GM18870 (cell line): ENCODE results near the gene POLA1.

Source experiments
- ATAC-seq: cut with Tn5 transposase; IDR thresholded peaks from one replicate; pipeline ENCODE4 v1.9.1; 2021; ENCODE audit warnings: moderate library complexity; ENCODE audit not compliant: unreplicated experiment

POLA1 gene

DNA sequence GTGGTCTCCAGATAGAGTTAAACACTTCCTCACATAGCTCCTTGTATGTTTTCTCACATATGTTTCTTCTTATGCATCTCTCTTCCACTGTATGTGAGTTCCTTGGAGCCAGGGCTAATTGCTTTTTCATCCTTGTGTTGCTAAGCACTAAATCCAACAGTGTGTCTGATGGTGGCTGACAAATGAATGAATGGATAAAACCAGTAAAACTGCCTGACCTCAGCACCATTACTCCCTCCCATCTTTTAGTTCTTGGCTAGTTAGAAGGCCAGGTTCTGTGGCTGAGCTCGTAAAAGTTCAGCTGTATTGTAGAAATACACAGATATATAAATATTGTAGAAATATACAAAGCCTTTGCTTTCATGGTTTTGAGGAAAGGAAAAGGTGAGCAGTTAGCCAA lies 271.7 kb downstream of the POLA1 start:
- no peak for ATAC-seq

GRCh38 chrX:24969812-24970211 lies 276.1 kb downstream of the POLA1 start:
- ATAC-seq: no peak

DNA sequence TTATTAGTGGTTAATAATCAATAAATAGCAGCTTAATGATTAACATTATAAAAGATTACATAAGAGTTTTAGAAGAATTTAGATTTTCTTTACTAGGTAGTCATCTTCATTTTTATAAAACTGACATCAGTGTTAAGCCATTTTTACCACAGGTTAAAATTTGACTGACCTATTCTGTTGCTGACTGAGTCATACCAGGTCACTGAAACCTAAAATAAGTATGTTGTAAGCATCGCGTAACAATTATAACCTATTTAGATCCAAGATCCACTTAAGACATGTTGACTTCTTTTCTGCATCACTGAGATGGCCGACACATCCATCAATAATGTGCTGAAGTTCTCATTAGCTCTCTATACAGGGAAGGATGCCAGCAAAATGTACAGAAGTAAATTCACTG lies 285.4 kb downstream of the POLA1 start:
- ATAC-seq: no peak

DNA sequence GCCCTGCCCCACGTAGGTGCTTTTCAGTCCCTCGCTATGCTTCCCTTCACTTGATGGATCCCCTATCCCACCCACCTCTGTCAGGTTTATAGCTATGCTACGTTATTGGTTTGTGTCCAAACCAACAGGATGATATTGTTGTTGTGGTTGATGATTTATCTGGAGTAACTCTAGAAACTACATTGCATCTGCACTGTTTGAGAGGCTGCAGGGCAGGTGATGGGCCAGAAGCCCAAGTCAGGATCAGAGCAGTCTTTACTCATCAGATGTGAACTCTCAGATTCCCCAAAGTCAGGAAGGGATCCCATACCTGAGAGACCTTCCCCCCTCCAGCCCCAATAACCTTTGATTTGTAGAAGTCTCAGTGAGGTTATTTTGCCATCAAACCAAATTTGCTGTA lies 287.3 kb downstream of the POLA1 start:
- no peak for ATAC-seq

DNA sequence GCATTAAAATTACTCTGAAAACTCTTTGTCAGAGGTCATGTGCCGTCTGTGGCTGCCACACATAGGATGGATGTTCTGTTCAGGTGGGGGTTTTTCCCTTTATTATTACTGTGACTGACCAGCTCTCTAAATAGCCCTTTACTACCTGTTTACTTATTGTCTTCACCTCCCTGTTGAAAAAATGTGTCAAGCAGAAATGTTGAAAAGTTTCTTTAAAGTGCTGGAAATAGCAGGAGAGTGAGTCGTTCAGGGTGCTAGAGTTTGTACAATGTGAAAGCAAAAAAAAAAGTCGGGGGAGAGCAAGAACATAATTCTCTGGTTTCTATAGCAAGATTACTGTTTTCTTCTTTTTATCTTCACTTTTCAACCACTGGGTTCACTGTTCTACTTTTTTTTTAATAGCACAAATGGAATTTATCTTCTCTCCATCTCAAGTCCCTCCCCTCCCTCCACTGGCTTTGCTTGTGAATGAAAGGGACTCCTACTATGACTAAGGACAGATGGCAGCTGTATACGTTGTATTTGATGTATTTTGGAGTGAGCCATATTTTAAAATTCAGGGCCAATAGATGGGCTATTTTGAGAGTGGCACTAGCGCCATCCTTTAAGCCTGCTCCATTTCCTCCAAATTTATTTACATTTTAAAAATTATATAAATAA lies 288.7 kb downstream of the POLA1 start:
- no peak for ATAC-seq

DNA sequence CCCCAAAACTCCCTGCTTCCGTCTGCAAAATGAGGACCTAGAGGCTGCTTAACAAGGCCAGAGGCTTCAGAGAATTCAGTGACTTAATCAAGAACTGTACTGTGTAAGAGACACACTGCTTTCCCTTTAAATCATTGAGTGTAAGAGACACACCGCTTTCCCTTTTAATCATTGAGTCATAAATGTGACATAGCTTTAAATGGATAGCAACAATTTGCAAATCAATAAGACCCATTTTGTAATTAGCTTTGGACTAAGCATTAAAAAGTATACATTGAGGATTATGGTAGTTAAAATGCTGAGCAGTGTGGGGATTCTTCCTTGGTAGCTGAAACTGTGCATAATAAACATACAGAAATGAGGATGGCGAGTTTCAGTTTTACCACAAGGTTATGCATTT lies 290.2 kb downstream of the POLA1 start:
- no peak for ATAC-seq

DNA sequence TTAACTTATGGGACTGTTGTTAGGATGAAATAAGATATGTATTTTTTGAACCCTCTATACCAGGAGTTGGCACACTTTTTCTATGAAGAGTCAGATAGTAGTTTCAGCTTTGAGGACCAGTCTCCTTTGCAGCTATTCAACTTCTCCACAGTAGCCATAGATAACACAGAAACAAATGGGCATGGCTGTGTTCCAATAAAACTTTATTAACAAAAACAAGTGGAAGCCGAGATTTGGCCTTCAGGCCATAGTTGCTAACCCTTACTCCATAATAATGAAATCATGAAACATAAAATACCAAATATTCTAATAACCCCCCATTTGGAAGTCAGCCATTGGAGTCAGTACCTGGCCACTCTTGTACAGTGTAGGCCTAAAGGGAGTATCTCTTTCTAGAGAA lies 291.4 kb downstream of the POLA1 start:
- ATAC-seq: no peak

GRCh38 chrX:24987731-24988130 lies 294.0 kb downstream of the POLA1 start:
- ATAC-seq: no peak

- ATAC-seq: no peak
These were observed 294.6 kb downstream of the POLA1 start for GRCh38 chrX:24988314-24988713.

DNA sequence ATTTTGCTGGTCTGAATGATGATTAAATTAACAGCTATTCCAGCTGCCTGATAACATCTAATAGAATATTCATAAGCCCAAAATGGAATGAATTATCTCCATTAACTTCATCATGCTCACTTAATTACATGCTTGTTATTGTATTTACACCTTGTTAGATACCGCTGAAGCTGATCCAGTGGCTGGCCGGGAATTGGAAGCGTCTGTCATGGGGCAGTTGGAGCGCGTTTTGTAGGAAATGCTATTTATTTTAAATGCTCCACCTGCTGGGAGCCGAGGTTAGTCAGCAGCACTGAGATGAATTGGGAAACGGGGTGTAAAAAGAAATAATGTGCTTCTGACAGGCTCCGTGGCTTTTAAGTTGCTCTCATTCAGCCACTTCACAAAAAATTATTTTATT lies 296.8 kb downstream of the POLA1 start:
- no peak for ATAC-seq

- no peak for ATAC-seq
These were observed 300.2 kb downstream of the POLA1 start for GRCh38 chrX:24993879-24994278.

DNA sequence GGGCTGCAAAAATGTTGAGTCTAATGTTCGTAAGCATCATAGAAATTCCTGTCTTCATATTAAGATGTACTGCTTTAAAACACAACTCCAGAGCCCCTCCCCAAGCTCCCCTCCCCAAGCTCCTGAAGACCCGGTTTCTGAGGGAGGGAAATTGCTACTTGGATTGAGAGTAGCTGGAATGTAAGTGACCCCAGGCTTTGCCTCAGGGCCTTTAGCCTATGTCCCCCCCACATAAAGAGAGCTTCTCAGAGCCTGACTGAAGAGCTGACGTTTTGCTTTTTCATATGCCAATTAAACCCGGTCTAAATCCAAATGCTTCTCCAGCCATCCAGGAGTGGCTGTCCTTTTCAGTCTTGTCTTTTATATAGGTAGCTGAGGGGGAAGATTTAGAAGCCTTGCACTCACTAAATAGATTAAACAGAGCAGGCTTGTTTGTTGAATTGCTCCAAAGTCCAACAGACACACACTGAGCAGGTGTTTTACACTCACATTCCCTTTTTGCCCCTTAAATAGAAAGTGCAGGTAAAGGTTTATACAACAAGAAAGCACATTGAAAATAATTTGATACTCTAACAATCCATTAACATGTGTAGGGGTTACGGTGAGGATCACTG lies 302.5 kb downstream of the POLA1 start:
- ATAC-seq: no peak

GRCh38 chrX:24999511-24999910 lies 305.8 kb downstream of the POLA1 start:
- no peak for ATAC-seq

DNA sequence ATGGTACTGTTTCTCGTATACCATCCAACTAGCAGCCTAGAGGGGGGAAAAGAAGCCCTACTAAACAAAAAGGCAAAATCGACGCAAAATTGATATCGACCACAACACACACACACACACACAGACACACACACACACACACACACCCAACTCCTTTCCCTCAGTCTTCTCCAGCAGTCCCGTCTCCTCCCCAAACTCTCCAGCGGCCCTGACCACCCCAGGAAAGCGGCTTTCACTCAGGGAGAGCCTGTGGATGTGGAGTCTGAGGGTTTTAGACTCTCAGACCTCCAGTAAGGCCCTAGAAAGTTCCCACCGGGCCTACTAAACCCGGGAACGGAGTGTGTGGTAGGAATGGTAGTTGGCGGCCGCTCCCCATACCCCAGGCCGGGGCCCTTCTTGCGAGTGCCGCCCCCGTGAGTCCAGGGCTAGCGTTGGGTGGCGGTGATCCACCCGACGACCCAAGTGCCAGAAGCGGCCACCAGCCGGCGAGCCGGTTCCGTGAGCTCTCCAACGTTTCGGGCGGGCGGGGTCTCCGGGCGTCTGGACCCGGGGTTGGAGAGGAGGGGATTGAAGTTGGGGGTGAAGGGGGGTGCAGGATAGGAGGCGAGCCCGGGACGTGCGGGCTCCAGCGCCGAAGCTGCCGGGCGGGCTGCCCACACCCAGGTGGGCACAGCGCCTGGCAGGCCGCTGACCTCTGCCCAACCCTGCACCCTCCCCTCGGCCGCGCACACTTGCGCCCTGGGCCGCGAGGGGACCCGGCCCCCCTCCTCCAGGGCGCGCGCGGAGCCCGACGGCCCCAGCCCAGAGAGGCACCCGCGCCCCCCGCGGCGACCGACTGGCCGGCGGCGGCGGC lies 308.3 kb downstream of the POLA1 start:
- ATAC-seq: no peak

DNA sequence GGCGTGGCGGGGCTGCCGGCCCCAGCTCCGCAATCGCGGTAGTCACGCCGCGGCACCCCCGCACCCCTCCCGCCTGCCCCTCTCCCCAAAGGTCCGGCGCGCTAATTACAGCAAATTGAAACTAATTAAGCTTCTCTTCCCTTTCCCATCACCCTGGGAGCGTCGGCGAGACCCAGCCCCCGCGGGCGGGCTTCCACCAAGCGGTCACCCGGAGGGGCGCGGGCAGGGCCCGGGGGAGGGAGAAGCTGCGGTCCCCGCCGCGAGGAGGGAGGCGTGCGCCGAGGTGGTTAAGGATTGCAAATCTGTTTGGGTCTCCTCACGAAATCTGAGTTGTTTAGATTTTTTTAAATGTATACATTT lies 308.9 kb downstream of the POLA1 start:
- ATAC-seq: no peak

DNA sequence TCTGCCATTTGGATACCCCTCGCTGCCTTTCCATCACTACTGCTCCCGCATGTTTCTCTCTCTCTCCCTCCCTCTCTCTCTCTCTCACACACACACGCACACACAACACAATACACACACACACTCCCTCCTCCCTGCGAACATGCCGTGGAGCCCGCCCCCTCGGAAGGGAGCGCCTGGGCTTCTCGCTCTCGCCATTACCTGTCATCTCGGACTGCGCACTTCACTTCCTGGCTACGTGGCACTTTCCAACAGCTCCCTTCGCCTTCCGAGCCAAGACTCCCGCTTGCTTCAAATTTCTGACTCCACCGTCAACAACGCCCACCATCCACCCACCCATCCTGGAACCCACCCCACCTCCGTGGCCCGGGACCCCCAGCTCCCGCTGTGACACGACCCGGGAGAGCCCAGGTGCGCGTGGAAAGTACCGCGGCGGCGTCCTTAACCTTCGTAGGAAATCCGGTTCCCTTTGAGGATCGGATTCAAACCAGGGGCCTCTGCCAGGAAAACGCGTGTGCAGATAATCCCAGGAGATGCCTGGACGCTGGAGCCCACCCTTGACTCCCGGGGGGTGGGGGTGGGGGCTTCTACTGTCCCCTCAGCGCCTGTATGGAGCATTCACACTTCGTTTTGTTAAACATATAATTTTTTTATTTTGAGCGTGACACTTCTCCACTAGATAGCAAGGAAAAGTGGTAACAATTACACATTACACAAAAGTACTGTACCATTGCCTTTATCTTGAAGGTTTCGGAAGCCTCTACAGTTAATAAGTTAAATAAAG lies 309.5 kb downstream of the POLA1 start:
- no peak for ATAC-seq

- ATAC-seq: no peak
These were observed 310.3 kb downstream of the POLA1 start for GRCh38 chrX:25004040-25004439.

GRCh38 chrX:25004485-25005032 lies 310.8 kb downstream of the POLA1 start:
- ATAC-seq: no peak

DNA sequence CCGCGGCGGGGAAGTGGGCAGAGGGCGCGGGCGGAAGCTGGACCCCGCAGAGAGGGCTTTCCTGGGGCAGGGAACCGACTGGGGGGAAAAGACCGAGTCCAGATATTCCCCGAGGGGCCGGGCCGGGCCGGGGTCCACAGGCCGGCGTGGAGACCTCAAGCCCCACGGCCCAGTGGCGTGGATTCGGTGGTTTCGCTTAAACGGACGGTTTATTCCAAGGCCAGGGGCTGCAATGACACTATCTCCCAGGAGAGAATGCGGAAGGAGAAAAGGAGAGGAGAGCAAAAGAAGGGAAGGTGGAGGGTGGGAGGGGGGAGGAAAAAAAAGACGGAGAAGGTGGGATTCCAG lies 311.3 kb downstream of the POLA1 start:
- no peak for ATAC-seq

GRCh38 chrX:25005382-25006185 lies 311.9 kb downstream of the POLA1 start:
- ATAC-seq: no peak
